ENCODE data around the gene ATP12A.

Gene ATP12A

DNA sequence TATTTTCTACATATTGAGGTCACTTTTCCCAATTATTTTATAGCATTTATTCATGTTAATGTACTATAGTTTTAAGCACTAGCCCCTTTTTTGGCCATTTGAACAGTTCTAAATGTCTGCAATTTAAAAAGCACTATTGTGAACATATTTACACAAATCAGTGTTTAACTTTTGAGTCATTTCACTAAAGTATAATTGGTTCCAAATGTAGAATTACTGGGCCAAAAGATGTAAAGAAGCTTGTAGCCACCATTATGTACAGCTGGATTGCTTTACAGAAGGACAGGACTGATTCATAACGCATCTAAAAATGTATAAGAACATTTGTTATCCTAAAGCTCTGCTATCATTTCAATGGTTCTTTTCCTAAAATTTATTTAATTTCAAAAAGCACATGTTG is 16.6 kb upstream of the ATP12A start:
- DNase-seq (ENCODE audit: low read depth): no peak

DNA sequence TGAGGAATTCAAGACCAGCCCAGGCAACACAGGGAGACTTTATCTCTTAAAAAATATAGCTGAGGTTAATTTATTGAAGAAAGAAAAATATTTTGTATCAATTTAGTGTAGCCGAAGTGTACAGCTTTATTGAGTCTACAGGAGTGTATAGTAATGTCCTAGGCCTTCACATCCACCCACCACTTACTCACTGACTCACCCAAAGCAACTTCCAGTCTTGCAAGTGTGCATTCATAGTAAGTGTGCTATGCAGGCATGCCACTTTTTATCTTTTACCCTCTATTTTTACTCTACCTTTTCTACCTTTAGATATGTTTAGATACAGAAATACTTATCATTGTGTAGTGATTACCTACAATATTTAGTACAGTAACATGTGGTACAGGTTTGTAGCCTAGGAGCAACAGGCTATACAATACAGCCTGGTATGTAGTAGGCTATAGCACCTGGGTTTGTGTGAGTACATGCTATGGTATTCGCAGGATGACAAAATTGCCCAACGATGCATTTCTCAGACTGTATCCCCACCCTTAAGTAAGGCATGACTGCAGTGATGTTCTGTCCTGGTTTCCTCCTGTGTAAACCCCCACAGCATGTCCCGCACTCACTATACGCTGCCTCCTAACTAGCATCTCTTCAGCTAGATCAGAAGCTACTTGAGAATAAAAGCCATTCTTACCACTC is 15.3 kb upstream of the ATP12A start:
- no peak for DNase-seq (ENCODE audit: low read depth)

DNA sequence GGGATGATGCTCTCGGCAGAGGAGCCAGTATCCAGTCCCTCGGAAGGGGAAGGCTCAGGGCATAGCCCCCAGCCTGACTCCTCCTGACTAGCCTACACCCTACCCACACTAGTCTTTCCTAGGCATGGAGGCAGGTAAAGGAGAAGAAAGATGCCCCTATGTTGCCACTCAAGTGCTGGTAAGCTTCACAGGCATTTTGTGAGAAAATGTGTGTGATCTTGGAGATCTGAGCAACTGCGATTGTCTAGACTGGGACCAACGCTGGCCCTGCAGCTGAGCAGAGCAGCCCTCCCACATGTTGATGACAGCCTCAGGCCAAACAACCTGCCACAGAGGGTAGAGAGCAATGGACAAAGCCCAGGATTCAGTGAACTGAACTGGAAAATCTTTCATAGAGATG is 11.7 kb upstream of the ATP12A start:
- DNase-seq (ENCODE audit: low read depth): no peak

DNA sequence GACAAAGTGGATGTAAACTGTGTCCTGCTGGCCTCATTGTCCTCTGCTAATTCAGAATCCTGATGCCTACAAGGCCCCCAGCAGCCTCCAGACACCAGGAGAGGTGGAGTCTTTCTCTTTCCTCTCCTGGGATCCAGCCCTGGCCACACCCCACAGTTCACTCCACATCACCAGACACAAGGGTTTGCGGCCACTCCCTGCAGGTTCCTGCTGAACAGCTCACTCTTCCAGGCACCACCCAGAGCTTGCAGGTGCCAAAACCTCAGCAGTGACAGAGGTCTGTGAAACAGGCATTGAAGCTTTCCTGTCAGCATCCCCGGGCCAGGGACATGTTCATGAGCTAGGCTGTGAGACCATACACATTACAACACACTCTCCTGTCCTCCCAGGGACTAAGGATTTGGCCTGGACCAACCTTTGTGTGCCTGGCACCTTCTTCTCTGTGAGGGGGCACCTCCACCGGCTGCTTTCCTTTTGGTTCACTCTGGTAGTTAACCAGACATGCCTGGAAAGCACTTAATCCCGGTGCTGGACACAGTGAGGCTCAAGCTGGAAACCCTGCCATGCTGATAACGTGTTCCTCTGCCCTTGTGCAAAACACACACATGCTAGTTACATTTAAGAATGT is 11.1 kb upstream of the ATP12A start:
- no peak for DNase-seq (ENCODE audit: low read depth)

DNA sequence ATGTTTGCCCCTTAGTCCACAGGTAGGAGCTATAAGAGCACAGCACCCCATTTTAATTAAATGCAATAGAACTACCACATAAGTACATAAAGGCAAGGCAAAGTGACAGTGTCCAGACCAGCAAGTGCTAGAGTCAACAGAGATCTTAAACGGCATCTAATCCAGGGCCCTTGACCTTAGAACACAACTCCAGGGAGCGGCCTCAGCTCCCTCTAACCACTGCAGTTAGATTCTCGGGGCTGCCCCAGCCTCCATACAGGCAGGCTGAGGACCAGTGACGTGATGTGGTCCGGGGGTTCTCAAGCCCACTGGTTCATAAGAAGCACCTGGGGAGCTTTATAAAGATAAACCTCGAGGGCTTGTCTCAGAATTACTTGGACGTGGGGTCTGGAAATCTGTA is 10.0 kb upstream of the ATP12A start:
- no peak for DNase-seq (ENCODE audit: low read depth)

DNA sequence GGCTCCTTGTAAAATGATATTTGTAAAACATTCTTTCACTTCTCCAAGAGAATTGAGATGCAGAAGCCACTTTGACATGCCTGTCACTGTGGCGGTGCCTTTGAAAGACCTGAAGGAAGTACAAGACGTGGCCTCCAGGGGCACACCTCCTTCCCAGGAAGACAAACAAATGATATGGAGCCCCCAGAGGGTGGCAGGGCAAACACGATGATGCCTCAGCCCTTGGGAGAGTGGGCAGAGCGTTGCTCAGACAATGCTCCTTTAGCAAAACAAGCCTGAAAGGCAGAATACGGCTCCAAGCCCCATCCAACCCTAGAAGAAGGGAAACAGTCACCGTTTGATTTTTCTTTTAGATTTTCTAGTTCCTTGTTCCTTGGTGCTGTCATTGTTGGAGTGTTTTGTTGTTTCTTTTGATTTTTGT is 9.2 kb upstream of the ATP12A start:
- DNase-seq (ENCODE audit: low read depth): no peak

DNA sequence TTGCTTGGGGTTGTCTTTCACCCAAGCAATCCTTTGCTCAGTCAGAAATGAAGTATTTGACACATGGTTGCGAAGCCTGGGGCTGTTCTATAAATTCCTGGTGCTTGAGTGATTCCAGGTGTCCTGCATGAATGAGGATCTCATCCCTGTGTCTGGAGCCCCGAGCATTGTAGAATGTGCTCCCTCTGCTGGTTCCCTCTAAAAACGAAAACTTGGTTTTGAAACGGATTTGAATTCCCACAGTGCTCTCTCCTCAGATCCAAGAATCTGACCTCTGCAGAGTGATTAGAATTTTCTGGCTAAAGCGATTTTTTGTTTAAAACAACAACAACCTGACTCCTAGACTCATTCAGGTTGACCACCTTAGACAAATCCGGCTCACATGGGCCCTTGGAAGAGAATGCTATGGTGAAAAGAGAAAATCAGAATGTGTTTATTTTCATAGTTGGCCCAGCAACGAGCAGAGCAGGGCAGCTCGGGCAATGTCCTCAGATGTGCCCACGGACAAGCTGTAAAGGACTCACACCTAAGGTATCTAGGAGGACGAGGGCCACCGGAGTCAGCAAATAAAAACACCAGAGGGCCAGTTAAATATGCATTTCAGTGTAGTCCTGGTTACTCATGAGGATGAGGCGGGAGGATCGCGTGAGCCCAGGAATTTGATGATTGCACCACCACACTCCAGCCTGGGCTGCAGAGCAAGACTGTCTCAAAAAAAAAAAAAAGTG is 8.7 kb upstream of the ATP12A start:
- no peak for DNase-seq (ENCODE audit: low read depth)

DNA sequence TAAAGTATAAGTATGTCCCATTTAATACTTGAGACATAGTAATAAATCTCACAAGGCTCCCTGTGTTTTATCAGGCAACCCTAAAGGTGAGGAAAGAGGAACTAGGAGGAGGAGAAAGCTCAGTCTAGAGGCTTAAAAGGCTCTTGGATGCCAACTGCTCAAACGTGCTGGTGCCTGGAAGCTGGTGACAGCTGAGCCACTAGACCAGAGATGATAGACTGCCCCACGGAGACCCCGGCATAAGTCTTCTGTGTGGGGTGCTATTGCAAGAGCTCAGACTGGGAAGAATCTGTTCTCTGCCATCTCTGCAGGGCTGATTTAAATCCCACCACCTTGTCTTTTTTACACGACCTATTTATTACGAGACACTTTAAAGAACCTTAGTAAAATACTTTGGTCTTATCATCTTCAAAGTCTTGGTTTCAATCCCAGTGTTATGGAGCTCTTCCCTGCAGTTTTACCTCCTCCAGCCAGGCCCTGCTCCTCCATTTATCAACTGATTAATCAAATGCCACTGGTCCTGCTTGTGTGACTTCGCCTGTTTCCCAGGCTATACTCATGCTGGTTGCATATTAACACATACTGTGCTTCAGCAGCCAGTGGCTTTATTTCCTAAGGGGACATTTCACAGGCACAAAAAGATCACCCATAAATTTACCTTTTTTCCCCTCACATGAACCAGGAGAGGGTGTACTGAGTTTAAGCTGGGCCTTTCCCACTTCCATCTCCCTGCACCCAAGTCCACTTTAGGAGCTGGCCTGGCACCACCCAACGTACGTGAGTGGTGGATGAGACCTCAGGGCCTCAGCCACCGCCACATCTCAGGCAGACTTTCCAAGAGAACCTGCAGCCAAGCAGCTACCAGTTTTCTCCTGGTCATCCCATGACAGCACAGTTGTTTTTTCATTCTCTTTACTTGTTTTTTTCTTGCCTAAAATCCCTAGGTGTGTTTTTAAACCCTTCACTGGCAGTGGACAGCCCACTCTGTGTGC is 7.8 kb upstream of the ATP12A start:
- no peak for DNase-seq (ENCODE audit: low read depth)

DNA sequence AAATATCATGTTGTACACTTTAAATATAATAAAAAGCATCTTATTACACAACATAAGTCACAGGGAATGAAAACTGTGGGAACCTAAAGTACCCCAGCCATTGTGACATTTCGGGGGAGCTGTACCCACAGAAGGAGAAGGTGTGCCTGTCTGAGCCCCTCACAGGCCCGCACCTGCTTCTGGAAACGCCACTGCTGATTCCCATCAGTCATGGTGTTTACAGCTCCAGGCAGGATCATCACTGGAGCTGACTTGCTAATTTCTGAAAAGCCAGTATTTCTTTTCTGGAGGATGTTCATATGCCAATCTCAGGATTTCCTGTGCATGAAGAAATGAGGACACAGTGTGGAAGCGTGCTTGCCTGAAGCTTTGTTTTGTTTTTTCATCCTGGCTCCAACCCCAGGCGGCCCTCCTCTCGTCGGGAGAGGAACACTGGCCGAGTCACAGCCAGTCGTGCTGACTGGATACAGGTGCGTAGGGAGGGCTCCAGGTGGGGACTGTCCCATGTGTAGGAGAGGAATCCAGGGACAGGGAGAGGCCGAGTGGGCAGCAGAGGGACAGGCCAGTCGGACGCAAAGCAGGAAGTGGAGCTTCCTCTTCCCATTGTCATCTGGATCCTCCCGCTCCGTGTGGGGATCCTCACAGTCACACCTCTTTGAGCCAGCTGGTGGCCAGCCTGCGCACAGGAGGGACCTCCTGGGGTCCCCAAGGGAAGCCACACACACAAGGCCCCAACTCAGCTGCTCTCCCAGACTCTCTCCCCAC is 4.2 kb upstream of the ATP12A start:
- DNase-seq (ENCODE audit: low read depth): no peak

DNA sequence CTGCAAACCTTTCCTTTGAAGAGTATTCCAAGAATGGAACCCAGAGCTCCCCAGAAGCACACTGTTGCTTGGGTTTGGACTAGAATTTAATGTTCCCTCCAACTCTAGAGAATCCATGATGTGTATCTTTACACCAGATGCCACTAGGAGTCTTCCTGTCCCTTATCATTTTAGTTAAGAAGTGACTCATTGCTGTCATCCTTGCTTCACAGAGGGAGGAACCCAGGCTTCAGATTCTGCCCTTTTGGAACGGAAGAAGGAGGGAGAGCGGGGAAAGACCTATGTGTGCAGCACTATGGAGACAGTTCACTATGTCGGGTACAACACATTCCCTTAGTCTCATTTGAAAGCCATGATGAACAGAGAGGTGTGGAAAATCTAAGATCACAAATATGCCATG is 2.1 kb upstream of the ATP12A start:
- no peak for DNase-seq (ENCODE audit: low read depth)

DNA sequence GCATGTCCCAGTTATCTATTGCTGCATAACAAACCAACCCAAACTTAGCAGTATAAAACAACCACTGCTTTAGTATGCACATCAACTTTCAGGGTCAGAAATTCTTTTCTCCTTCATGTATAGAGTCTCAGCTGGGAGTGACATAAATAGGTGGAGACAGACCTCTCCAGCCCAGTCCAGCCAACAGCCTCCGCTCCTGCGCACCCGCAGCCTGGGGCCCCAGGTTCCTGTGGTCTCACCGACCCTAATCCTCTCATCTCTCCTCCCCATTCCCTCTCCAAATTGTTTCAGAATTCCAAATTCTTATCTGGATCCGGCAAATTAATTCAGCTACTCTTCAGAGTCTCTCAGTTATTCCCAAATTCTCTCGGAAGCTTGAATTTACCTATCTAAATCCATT is 522 bp upstream of the ATP12A start:
- DNase-seq (ENCODE audit: low read depth): no peak

DNA sequence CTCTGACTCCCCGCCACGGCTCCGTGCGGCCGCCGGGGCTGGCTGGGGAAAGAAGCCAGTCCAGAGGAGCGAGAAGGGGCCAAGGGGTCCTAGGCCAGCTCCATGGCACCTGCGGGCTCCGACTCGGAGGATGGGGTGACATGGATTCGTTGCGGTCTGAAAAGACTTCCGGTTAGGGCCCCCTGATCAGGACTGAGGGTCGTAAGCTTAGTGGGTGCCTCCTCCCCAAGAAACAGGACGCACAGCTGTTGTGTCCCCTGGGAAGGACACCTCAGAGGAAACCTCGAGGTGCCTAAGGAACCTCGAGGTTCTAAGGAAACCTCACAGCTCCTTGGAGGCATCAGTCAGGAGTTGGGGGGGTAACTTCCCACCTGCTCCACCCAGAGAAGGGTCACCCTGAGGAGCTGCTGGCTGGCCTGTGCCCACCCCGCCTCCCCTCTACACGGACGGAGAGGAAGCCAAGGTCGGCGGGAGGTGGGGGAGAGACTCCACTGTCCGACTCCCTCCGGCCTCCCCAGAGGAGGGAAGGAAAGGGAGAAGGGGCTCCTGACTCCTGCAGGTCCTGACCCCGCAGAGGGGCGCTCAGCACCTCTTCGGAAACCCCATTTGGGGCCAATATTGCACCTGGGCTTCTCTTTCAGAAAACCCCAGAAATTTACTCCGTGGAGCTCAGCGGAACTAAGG is 855 bp downstream of the ATP12A start:
- no peak for DNase-seq (ENCODE audit: low read depth)

DNA sequence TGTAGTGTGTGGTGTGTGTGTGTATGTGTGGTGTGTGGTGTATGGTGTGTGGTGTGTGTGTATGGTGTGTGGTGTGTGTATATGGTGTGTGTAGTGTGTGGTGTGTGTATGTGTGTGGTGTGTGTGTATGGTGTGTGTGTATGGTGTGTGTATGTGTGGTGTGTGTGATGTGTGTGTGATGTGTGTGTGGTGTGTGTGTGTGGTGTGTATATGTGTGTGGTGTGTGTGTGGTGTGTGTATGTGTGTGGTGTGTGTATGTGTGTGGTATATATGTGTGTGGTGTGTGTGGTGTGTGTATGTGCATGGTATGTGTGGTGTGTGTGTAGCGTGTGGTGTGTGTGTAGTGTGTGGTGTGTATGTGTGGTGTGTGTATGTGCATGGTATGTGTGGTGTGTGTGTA is 1.7 kb downstream of the ATP12A start:
- DNase-seq (ENCODE audit: low read depth): no peak

DNA sequence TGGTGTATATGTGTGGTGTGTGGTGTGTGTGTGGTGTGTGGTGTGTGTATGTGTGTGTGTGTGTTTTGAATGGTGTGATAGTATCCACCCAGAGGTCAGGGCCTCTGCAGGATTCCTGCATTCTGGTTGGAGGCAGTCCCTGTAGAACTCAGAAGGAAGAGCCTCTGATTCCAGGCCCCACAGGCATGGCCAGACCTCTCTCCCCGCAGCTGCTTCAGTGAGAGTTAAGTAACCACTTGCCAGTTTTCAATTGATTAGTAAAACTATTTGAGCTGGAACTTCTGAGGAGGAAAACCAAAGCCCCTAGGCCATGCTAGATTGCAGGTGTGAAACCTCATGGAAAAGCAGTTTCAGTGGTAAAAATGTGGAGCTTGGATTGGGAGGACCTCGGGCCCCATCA is 2.1 kb downstream of the ATP12A start:
- DNase-seq (ENCODE audit: low read depth): no peak

DNA sequence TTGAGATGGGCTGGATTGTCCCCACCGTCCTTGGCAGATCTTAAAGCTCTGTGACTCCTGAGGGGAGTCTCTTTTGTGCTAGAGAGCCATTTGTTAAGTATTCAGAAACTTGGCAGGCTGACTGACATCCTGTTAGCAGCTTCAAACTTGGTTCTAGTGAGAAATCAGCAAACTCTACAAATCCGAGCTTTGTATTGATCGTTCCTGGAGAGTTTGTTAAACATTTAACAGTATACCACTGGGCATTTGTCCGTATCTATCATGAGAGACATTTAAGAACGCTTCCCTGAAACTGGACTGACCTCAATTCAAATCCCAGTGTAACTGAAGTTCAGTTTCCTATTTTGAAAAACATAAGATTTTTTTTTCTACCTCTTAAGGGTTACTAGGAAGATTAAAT is 3.1 kb downstream of the ATP12A start:
- DNase-seq (ENCODE audit: low read depth): no peak

DNA sequence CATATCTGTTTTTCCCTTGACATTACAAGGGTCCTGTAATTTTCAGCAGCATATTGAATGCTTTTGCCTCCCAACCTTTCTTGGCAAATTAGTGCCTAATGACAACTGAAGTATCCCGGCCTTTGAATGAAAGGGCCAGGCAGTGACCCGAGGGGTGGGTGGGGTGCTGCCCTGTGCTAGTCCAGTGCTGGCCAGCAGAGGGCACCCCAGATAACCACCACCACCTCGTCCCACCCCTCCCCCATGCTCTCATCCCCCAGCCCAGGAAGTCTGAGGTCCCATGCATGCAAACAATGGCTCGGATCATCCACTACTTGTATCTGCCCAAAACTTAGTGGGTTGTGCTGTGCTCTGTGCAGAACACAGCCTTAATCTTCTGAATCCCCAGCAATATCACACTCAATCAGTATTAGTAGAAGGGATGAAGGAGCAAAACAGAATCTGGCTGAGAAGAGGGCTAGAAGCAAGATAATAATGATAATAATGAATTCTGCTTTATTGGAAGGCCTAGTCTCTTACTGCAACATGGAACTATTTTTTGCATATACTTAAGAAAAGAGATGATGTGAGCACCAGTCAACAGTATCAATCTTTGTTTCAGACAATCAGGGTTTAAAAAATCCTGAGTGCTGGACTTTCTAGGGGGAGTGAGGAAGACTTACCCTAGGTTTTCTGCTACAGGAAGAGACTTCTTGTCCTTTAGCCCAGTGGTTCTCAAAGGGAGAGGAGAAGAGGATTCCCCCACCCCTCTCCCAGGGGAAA is 3.8 kb downstream of the ATP12A start:
- peak; percentile 14 for DNase-seq (ENCODE audit: low read depth)

DNA sequence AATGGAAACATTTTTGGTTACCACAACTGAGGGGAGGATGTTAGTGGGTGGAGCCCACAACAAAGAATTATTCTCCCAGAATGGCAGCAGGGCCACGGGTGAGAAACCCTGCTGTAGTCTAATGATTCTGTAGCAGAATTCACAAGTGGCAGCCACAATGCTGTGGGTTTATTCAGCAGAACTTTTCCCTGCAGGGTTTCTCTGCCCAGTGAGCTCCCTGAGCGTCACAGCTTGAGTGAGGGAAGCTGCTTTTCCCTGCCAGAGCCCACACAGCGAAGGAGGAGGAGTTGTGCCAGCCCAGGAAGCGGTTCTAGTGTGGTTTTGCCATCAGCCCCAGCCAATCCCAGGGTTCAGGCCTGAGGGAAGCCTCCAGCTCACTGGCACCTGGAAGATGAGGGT is 4.4 kb downstream of the ATP12A start:
- no peak for DNase-seq (ENCODE audit: low read depth)

DNA sequence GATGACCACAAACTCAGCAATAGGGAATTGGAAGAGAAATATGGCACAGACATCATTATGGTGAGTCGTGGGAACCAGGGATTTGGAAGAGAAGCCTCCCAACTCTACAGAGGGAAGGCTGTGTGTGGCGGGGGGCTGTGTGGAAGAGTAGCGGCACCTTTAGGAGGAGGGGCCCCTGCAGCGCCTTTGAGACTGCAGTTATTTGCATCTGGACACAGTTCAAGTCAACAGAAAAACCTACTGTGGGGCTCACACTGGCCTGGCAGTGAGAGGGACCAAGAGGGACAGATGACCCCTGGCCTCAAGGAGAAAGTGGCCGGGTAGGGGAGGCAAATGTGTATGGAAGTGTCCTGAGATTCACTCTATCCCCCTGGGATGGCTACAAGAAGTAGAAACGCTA is 5.1 kb downstream of the ATP12A start:
- DNase-seq (ENCODE audit: low read depth): no peak

DNA sequence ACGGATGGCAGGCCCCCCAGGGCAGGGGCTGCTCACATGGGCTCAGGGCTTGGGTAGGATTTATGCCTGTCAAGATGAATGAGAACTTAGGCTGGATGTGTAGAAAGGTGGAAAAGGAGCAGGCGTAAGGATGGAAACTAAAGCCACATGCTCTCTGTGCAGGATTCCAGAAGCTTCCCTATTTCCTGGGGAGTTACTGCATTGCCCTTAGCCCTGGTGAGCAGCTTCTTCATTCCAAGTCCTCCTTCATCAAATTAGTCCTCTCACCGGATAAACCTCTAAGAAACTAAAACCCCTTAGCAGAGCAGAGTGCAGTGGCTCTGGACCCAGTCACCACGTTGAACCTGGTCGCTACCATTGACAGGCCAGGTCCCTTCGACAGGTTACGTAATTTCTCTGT is 7.4 kb downstream of the ATP12A start:
- no peak for DNase-seq (ENCODE audit: low read depth)

DNA sequence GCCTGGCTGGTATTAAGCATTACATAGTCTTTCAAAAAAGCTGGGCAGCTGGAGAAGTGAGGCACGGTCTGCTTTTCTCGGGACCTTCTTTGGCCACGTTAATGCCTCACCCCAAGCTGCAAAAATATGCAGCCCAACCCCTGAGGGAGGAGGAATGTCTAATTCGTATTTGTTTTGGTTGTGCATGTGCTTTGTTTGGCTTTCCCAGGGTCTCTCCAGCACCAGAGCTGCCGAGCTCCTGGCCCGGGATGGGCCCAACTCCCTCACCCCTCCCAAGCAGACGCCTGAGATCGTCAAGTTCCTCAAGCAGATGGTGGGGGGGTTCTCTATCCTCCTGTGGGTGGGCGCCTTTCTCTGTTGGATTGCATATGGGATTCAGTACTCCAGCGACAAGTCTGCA is 7.9 kb downstream of the ATP12A start:
- no peak for DNase-seq (ENCODE audit: low read depth)
